HG03064 (cell line): Measurements from ENCODE around the gene ZFR.
"Not testable (repeated sequence)": the region's sequence is repeated elsewhere in the genome, so short reads cannot be mapped to it uniquely, and the experiment has no call there.

Experiments used
- ATAC-seq: cut with Tn5 transposase; IDR thresholded peaks from one replicate; pipeline ENCODE4 v1.9.1; 2021; ENCODE audit warnings: low read depth; ENCODE audit not compliant: unreplicated experiment

The ZFR gene

GRCh38 chr5:32325616-32326015 lies 118.9 kb downstream of the ZFR start:
- ATAC-seq = no peak

- ATAC-seq = peak; percentile 70
Measured at GRCh38 chr5:32325062-32325461, 119.5 kb downstream of the ZFR start.

GRCh38 chr5:32323741-32324140 lies 120.8 kb downstream of the ZFR start:
- ATAC-seq = no peak

GRCh38 chr5:32322882-32323281 lies 121.7 kb downstream of the ZFR start:
- ATAC-seq = no peak

GRCh38 chr5:32321787-32322186 lies 122.8 kb downstream of the ZFR start:
- ATAC-seq = not testable (repeated sequence)

- no peak for ATAC-seq
Measured at GRCh38 chr5:32320576-32320975, 124.0 kb downstream of the ZFR start.

- ATAC-seq = no peak
Measured at GRCh38 chr5:32319926-32320543, 124.5 kb downstream of the ZFR start.

GRCh38 chr5:32319392-32319791 lies 125.1 kb downstream of the ZFR start:
- no peak for ATAC-seq

- no peak for ATAC-seq
Measured at GRCh38 chr5:32317041-32317440, 127.5 kb downstream of the ZFR start.

GRCh38 chr5:32315221-32316014 lies 129.1 kb downstream of the ZFR start:
- no peak for ATAC-seq

- no peak for ATAC-seq
Measured at GRCh38 chr5:32314658-32315057, 129.9 kb downstream of the ZFR start.

- not testable (repeated sequence) for ATAC-seq
Measured at GRCh38 chr5:32314152-32314488, 130.4 kb downstream of the ZFR start.

GRCh38 chr5:32312595-32313332 lies 131.8 kb downstream of the ZFR start, which contains the start of gene MTMR12:
Gene MTMR12 (minus strand): TSS chr5:32312939. CDS start chr5:32312838, 101 bp downstream.
- peak; percentile 88 for ATAC-seq

- ATAC-seq = peak; percentile 32
Measured at GRCh38 chr5:32312197-32312594, 132.3 kb downstream of the ZFR start.

- ATAC-seq = no peak
Measured at GRCh38 chr5:32311404-32312196, 132.9 kb downstream of the ZFR start.

GRCh38 chr5:32309761-32310160 lies 134.8 kb downstream of the ZFR start:
- ATAC-seq = no peak

GRCh38 chr5:32308946-32309345 lies 135.6 kb downstream of the ZFR start:
- no peak for ATAC-seq

- no peak for ATAC-seq
Measured at GRCh38 chr5:32307769-32308194, 136.8 kb downstream of the ZFR start.

GRCh38 chr5:32304622-32305021 lies 139.9 kb downstream of the ZFR start:
- no peak for ATAC-seq
